H9 (cell line): ENCODE results near the gene NPFFR2. TPM values are rescaled to one million over a fixed set of nuclear protein-coding genes. Genes with fewer than 3 reads are reported as not detected.

Source experiments
- DNase-seq: peaks from one replicate; pipeline ENCODE4 v3.0.0-alpha.2; 2017
- H2AFZ ChIP-seq: one replicate; pipeline ENCODE4 v1.6.1; 2013; ENCODE audit warnings: mild to moderate bottlenecking, low read length, control low read depth, moderate library complexity
- H2AK5ac ChIP-seq: 2 replicates; pipeline ENCODE4 v1.6.1; 2013; ENCODE audit warnings: low read length, control low read depth, mixed read lengths; ENCODE audit not compliant: insufficient read length
- H2BK120ac ChIP-seq: one replicate; pipeline ENCODE4 v1.6.1; 2013; ENCODE audit warnings: low read depth, mild to moderate bottlenecking, low read length, control low read depth, inconsistent platforms; ENCODE audit not compliant: poor library complexity, severe bottlenecking
- H2BK12ac ChIP-seq: 2 replicates; pipeline ENCODE4 v1.6.1; 2013; ENCODE audit warnings: low read length, control low read depth, mixed read lengths, low read depth; ENCODE audit not compliant: insufficient read length
- H2BK15ac ChIP-seq: 2 replicates; pipeline ENCODE4 v1.6.1; 2013; ENCODE audit warnings: low read depth, low read length, control low read depth
- H2BK20ac ChIP-seq: one replicate; pipeline ENCODE4 v1.6.1; 2013; ENCODE audit warnings: low read depth, mild to moderate bottlenecking, low read length, control low read depth, inconsistent platforms; ENCODE audit not compliant: poor library complexity, severe bottlenecking
- H2BK5ac ChIP-seq: 2 replicates; pipeline ENCODE4 v1.6.1; 2013; ENCODE audit warnings: low read length, control low read depth, mixed read lengths; ENCODE audit not compliant: insufficient read length
- H3K14ac ChIP-seq: 2 replicates; pipeline ENCODE4 v1.6.1; 2013; ENCODE audit warnings: low read length, control low read depth; ENCODE audit not compliant: insufficient read depth
- H3K18ac ChIP-seq: 2 replicates; pipeline ENCODE4 v1.6.1; 2013; ENCODE audit warnings: low read depth, mild to moderate bottlenecking, mixed read lengths, low read length, control low read depth; ENCODE audit not compliant: insufficient read length
- H3K23ac ChIP-seq: 2 replicates; pipeline ENCODE4 v1.6.1; 2013; ENCODE audit warnings: low read length, control low read depth, mixed read lengths, low read depth; ENCODE audit not compliant: insufficient read length
- H3K23me2 ChIP-seq: 2 replicates; pipeline ENCODE4 v1.6.1; 2013; ENCODE audit warnings: low read depth, mild to moderate bottlenecking, mixed read lengths, low read length, control low read depth; ENCODE audit not compliant: insufficient read length, poor library complexity, severe bottlenecking
- H3K27ac ChIP-seq: 2 replicates; pipeline ENCODE4 v1.5.1; 2013; ENCODE audit warnings: low read length, control low read depth, mixed read lengths, low read depth; ENCODE audit not compliant: insufficient read length
- H3K27me3 ChIP-seq: 2 replicates; pipeline ENCODE4 v1.6.1; 2013; ENCODE audit warnings: low read length, control low read depth, inconsistent platforms; ENCODE audit not compliant: insufficient read depth
- H3K4ac ChIP-seq: 2 replicates; pipeline ENCODE4 v1.6.1; 2013; ENCODE audit warnings: low read depth, mild to moderate bottlenecking, control low read depth, inconsistent platforms, low read length, moderate library complexity
- H3K4me1 ChIP-seq: 2 replicates; pipeline ENCODE4 v1.6.1; 2013; ENCODE audit warnings: low read length, control low read depth, inconsistent platforms; ENCODE audit not compliant: insufficient read depth
- H3K4me2 ChIP-seq: 2 replicates; pipeline ENCODE4 v1.6.1; 2013; ENCODE audit warnings: low read length, control low read depth, mixed read lengths; ENCODE audit not compliant: insufficient read length, insufficient read depth
- H3K56ac ChIP-seq: 2 replicates; pipeline ENCODE4 v1.6.1; 2013; ENCODE audit warnings: low read depth, mild to moderate bottlenecking, mixed read lengths, low read length, control low read depth; ENCODE audit not compliant: insufficient read length
- H3K79me1 ChIP-seq: 2 replicates; pipeline ENCODE4 v1.6.1; 2013; ENCODE audit warnings: low read depth, mild to moderate bottlenecking, moderate library complexity, low read length, control low read depth, inconsistent platforms; ENCODE audit not compliant: insufficient read depth, poor library complexity, severe bottlenecking
- H3K79me2 ChIP-seq: 2 replicates; pipeline ENCODE4 v1.6.1; 2013; ENCODE audit warnings: low read length, control low read depth, inconsistent platforms; ENCODE audit not compliant: insufficient read depth
- H3K9ac ChIP-seq: 2 replicates; pipeline ENCODE4 v1.6.1; 2013; ENCODE audit warnings: low read length, control low read depth, mixed read lengths; ENCODE audit not compliant: insufficient read length; ENCODE audit errors: extremely low read depth
- H3K9me3 ChIP-seq: one replicate; pipeline ENCODE4 v1.6.1; 2013; ENCODE audit warnings: low read depth, low read length, inconsistent platforms; ENCODE audit not compliant: control insufficient read depth
- H3T11ph ChIP-seq: one replicate; pipeline ENCODE4 v1.6.1; 2013; ENCODE audit warnings: mild to moderate bottlenecking, low read length, control low read depth, inconsistent platforms
- H4K20me1 ChIP-seq: one replicate; pipeline ENCODE4 v1.6.1; 2013; ENCODE audit not compliant: control insufficient read depth, insufficient read length, insufficient read depth
- H4K5ac ChIP-seq: 2 replicates; pipeline ENCODE4 v1.6.1; 2013; ENCODE audit warnings: low read depth, mild to moderate bottlenecking, mixed read lengths, low read length, control low read depth; ENCODE audit not compliant: insufficient read length
- H4K8ac ChIP-seq: replicated peaks from 2 replicates; pipeline ENCODE4 v1.6.1; 2013; ENCODE audit warnings: low read length, control low read depth, mixed read lengths, low read depth; ENCODE audit not compliant: insufficient read length
- H4K91ac ChIP-seq: 2 replicates; pipeline ENCODE4 v1.6.1; 2013; ENCODE audit warnings: low read depth, mild to moderate bottlenecking, moderate library complexity, mixed read lengths, low read length, control low read depth; ENCODE audit not compliant: insufficient read length
- H3K27ac Mint-ChIP-seq, 3 experiments: 2 replicates in 2 of 3; 3 replicates in 1 of 3; pipeline ENCODE4 v1.8.0; 2020 to 2021; ENCODE audit warnings: mixed read lengths in 3 of 3, mild to moderate bottlenecking in 1 of 3, moderate library complexity in 1 of 3
- H3K27me3 Mint-ChIP-seq: 2 replicates; pipeline ENCODE4 v1.8.0; 2021; ENCODE audit warnings: low read depth, mild to moderate bottlenecking, moderate library complexity, mixed read lengths
- H3K36me3 Mint-ChIP-seq, 3 experiments: 2 replicates in 2 of 3; 3 replicates in 1 of 3; pipeline ENCODE4 v1.8.0; 2020 to 2021; ENCODE audit warnings: low read depth in 3 of 3, mixed read lengths in 3 of 3; ENCODE audit not compliant: insufficient read depth in 1 of 3
- H3K4me1 Mint-ChIP-seq, 2 experiments: 2 replicates each; pipeline ENCODE4 v1.8.0; 2020; ENCODE audit warnings: mixed read lengths in 2 of 2
- H3K4me3 Mint-ChIP-seq, 2 experiments: 2 replicates in 1 of 2; 3 replicates in 1 of 2; pipeline ENCODE4 v1.8.0; 2020 to 2021; ENCODE audit warnings: mild to moderate bottlenecking in 2 of 2, mixed read lengths in 2 of 2, moderate library complexity in 1 of 2
- H3K9me3 Mint-ChIP-seq, 2 experiments: 2 replicates in 1 of 2; 3 replicates in 1 of 2; pipeline ENCODE4 v1.8.0; 2020; ENCODE audit warnings: mild to moderate bottlenecking in 2 of 2, mixed read lengths in 2 of 2, moderate library complexity in 1 of 2
- WGBS: extraction: QIAGEN DNeasy Blood & Tissue Kit; methylation state at CpG from one replicate; pipeline ENCODE4 v1.1.7; 2013; ENCODE audit warnings: missing lambda C conversion rate, low lambda C conversion rate, mixed read lengths; ENCODE audit not compliant: insufficient read length; ENCODE audit errors: extremely low coverage; 5-methylcytosine and 5-hydroxymethylcytosine counted together
- total RNA-seq: library from RNA; stranded (reverse); gene quantifications from 2 replicates; pipeline ENCODE4 v1.2.1, GENCODE V29; 2021
- TF ChIP-seq, protein P1 (sequence below): fragments of 200-600 bp; sonication (generic); conservative IDR thresholded peaks from 3 replicates; pipeline ENCODE4 v1.8.0; 2021; ENCODE audit warnings: antibody characterized with exemption, mild to moderate bottlenecking

Gene NPFFR2
- total RNA-seq, 1 experiment from 2014 or later = 7.3 TPM

DNA sequence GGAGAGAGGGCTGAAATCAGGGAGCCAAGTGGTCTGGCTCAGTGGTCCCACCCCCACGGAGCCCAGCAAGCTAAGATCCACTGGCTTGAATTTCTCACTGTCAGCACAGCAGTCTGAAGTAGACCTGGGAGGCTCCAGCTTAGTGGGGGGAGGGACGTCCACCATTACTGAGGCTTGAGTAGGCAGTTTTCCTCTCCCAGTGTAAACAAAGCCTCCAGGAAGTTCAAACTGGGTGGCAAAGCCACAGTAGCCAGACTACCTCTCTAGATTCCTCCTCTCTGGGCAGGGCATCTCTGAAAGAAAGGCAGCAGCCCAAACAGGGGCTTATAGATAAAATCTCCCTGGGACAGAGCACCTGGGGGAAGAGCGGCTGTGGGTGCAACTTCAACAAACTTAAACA, 88.1 kb downstream of the NPFFR2 start:
- H3K9me3 Mint-ChIP-seq = peaks cover 0 to 7% of the 10 kb centered on the region in 2 experiments; a peak in 4 of 5 replicates
- Histone ChIP-seq H4K91ac (no peak overlapping the region), H3K27ac (no peak overlapping the region), H2AFZ (no peak overlapping the region), H3K4ac (no peak overlapping the region), H4K8ac (no peak overlapping the region), H3K79me1 (no peaks in the 10 kb centered on the region), H2BK5ac (no peak overlapping the region), H2BK20ac (no peak overlapping the region), H3K4me2 (no peak overlapping the region), H2BK15ac (no peak overlapping the region), H3K9me3 (no peaks in the 10 kb centered on the region), H3K23ac (no peak overlapping the region), H3K79me2 (no peaks in the 10 kb centered on the region), H3K4me1 (no peaks in the 10 kb centered on the region), H3K18ac (no peak overlapping the region), H2BK12ac (no peak overlapping the region), H2AK5ac (no peak overlapping the region), H3K9ac (no peak overlapping the region), H3K27me3 (no peaks in the 10 kb centered on the region), H3T11ph (no peak overlapping the region), H2BK120ac (no peak overlapping the region), H3K14ac (no peak overlapping the region), H4K20me1 (no peaks in the 10 kb centered on the region), H3K56ac (no peak overlapping the region), H4K5ac (no peak overlapping the region), H3K23me2 (no peaks in the 10 kb centered on the region)
- no CpG with 5 or more reads among the region's 3 CpGs for WGBS
- H3K36me3 Mint-ChIP-seq = peaks cover 10 to 26% (median 11%) of the 10 kb centered on the region in 3 experiments
- peaks cover 0 to 10% of the 10 kb centered on the region in 2 experiments; a peak in 2 of 4 replicates for H3K4me1 Mint-ChIP-seq
- no peak overlapping the region for H3K27ac Mint-ChIP-seq
- no peak overlapping the region for H3K4me3 Mint-ChIP-seq
- TF ChIP-seq, protein P1, sequence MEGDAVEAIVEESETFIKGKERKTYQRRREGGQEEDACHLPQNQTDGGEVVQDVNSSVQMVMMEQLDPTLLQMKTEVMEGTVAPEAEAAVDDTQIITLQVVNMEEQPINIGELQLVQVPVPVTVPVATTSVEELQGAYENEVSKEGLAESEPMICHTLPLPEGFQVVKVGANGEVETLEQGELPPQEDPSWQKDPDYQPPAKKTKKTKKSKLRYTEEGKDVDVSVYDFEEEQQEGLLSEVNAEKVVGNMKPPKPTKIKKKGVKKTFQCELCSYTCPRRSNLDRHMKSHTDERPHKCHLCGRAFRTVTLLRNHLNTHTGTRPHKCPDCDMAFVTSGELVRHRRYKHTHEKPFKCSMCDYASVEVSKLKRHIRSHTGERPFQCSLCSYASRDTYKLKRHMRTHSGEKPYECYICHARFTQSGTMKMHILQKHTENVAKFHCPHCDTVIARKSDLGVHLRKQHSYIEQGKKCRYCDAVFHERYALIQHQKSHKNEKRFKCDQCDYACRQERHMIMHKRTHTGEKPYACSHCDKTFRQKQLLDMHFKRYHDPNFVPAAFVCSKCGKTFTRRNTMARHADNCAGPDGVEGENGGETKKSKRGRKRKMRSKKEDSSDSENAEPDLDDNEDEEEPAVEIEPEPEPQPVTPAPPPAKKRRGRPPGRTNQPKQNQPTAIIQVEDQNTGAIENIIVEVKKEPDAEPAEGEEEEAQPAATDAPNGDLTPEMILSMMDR = no peak
- H3K27me3 Mint-ChIP-seq = no peaks in the 10 kb centered on the region
- no peak for DNase-seq
